ENCODE results near the gene GFPT1. TPM values are rescaled to one million over a fixed set of nuclear protein-coding genes. Genes with fewer than 3 reads are reported as not detected.

Gene GFPT1
- total and polyA plus RNA-seq, 12 donors = 5.0 to 90.3 (median 60.5) TPM

- Histone ChIP-seq H3K4me1 (no peaks in the 10 kb centered on the region), H3K4me3 (no peak overlapping the region), H3K36me3 (peaks cover 0 to 100% (median 45%) of the 10 kb centered on the region in 9 donors), H3K9me3 (no peaks in the 10 kb centered on the region), H3K27ac (no peak overlapping the region), H3K27me3 (no peaks in the 10 kb centered on the region)
- DNase-seq (no peak), ATAC-seq (no peak)
- no peak for TF ChIP-seq CTCF (IDR thresholded peaks at IDR 0.05)
- intact Hi-C loops (cut with DNase I) = no loop called here
- WGBS, 2 donors = 81 to 82% methylated on average over 2 of the region's 2 CpGs
Measured at GRCh38 chr2:69330781-69331180, 56.2 kb downstream of the GFPT1 start.

GRCh38 chr2:69322631-69323030, 64.4 kb downstream of the GFPT1 start:
- ATAC-seq = no peak
- no peaks in the 10 kb centered on the region for H3K27me3 ChIP-seq
- WGBS, 2 donors = 97 to 100% methylated on average over 1 of the region's 1 CpG
- no peak for DNase-seq
- H3K36me3 ChIP-seq = peaks cover 0 to 76% (median 20%) of the 10 kb centered on the region in 9 donors
- no peaks in the 10 kb centered on the region for H3K9me3 ChIP-seq
- H3K27ac ChIP-seq = no peak overlapping the region
- no peak for TF ChIP-seq CTCF (IDR thresholded peaks at IDR 0.05)
- no peak overlapping the region for H3K4me3 ChIP-seq
- intact Hi-C loops (cut with DNase I) = no loop called here
- H3K4me1 ChIP-seq = no peaks in the 10 kb centered on the region

- Histone ChIP-seq H3K4me1 (no peaks in the 10 kb centered on the region), H3K9me3 (peaks cover 0 to 22% (median 6%) of the 10 kb centered on the region in 11 donors), H3K4me3 (no peak overlapping the region), H3K27ac (no peak overlapping the region), H3K36me3 (peaks cover 0 to 28% (median 0%) of the 10 kb centered on the region in 9 donors), H3K27me3 (no peaks in the 10 kb centered on the region)
- no peak for DNase-seq
- ATAC-seq = no peak
- TF ChIP-seq CTCF (IDR thresholded peaks at IDR 0.05) = no peak
- intact Hi-C loops (cut with DNase I) = no loop called here
Measured at GRCh38 chr2:69316550-69316949, 70.5 kb downstream of the GFPT1 start.

- Histone ChIP-seq H3K9me3 (peaks cover 0 to 22% (median 6%) of the 10 kb centered on the region in 11 donors), H3K4me3 (no peak overlapping the region), H3K27ac (no peak overlapping the region), H3K36me3 (peaks cover 0 to 25% (median 0%) of the 10 kb centered on the region in 9 donors), H3K27me3 (no peaks in the 10 kb centered on the region), H3K4me1 (peaks cover 0 to 10% (median 4%) of the 10 kb centered on the region in 9 donors)
- 93 to 98% methylated on average over 4 of the region's 4 CpGs for WGBS, 2 donors
- ATAC-seq (no peak), DNase-seq (no peak)
- no peak for TF ChIP-seq CTCF (IDR thresholded peaks at IDR 0.05)
- intact Hi-C loops (cut with DNase I) = no loop called here
Measured at GRCh38 chr2:69315160-69315761, 71.8 kb downstream of the GFPT1 start.

Measured in heart right ventricle (tissue), 16 donors.